H1 (cell line): ENCODE data around the gene FIBIN.

Source experiments
- CBX8 ChIP-seq: fragments of 300-800, 300-1000 bp; sonication (generic); IDR thresholded peaks from 2 replicates; pipeline ENCODE4 v1.7.1; 2016; ENCODE audit warnings: low read depth, low read length, borderline replicate concordance
- EZH2 ChIP-seq: fragments of 200-600 bp; sonication (generic); IDR thresholded peaks from 2 replicates; pipeline ENCODE4 v1.7.1; 2012; ENCODE audit warnings: low read depth, mild to moderate bottlenecking, moderate library complexity, low read length, inconsistent platforms; ENCODE audit not compliant: severe bottlenecking
- USF2 ChIP-seq: IDR thresholded peaks from 2 replicates; pipeline ENCODE4 v1.6.1; 2011; ENCODE audit warnings: low read length, improper control_type of control experiment
- TF ChIP-seq, protein P1 (sequence below), 3 experiments: IDR thresholded peaks; 1 replicate in 2 of 3; 2 replicates in 1 of 3; pipeline versions ENCODE4 v1.5.1 to v1.6.1; 2011; ENCODE audit warnings: low read length in 3 of 3, mild to moderate bottlenecking in 3 of 3, inconsistent platforms in 2 of 3, low read depth in 1 of 3, moderate library complexity in 1 of 3; ENCODE audit not compliant: insufficient read depth in 1 of 3; ENCODE audit errors: control extremely low read depth in 1 of 3

DNA sequence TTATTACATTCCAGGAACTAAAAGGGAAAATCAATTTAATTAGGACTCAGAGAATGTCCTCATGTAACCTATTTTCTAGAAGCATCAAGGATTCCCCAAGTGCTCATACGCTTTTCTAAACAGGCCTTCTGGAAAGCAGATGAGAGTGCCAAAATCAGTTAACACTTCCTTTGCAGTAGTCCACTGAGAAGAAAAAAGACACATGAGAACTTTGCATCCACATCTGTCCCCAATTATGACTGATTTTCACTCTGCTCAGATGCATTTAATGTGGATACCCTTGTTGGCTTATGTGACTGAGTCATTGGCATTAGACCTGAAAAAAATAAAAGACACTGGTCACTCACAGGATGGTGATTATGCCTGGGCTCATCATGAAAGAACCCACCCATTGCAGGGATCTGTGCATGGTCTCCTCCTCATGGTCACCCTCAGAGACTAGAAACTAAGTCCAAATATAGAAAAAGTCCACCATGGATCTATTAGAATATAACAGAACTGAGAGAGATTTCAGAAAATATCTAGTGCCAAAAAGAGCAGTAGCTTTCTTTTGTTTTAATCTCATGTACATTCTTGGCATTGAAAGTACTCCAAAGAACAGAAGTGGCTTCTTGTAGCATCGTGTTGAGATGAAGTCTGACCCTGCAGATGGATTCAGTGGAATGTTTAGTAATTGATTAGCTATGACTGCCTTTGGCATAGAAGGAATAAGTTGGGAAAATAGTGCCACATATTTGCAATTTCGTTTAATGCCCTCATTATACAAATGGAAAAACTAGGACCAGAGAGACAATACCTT is 48.8 kb upstream of the FIBIN start:
- no peak for TF ChIP-seq USF2
- TF ChIP-seq EZH2, result no peak
- TF ChIP-seq, protein P1, sequence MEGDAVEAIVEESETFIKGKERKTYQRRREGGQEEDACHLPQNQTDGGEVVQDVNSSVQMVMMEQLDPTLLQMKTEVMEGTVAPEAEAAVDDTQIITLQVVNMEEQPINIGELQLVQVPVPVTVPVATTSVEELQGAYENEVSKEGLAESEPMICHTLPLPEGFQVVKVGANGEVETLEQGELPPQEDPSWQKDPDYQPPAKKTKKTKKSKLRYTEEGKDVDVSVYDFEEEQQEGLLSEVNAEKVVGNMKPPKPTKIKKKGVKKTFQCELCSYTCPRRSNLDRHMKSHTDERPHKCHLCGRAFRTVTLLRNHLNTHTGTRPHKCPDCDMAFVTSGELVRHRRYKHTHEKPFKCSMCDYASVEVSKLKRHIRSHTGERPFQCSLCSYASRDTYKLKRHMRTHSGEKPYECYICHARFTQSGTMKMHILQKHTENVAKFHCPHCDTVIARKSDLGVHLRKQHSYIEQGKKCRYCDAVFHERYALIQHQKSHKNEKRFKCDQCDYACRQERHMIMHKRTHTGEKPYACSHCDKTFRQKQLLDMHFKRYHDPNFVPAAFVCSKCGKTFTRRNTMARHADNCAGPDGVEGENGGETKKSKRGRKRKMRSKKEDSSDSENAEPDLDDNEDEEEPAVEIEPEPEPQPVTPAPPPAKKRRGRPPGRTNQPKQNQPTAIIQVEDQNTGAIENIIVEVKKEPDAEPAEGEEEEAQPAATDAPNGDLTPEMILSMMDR (IDR thresholded peaks at IDR 0.05; ENCODE audit: control extremely low read depth in 1 of 3, insufficient read depth in 1 of 3, low read depth in 1 of 3, low read length in 3 of 3), result no peak
- no peak for TF ChIP-seq CBX8
